HEK293 (cell line): ENCODE data around the gene TNFAIP2.

Experiments used
- CTCF ChIP-seq: fragments of 450-650 bp; formaldehyde crosslinking; IDR thresholded peaks from 2 replicates; pipeline ENCODE4 v1.5.1; 2016; ENCODE audit warnings: missing biosample characterization, missing genetic modification characterization
- MZF1 ChIP-seq: fragments of 450-650 bp; formaldehyde crosslinking; IDR thresholded peaks from 2 replicates; pipeline ENCODE4 v1.5.1; 2017; ENCODE audit warnings: missing biosample characterization, missing genetic modification characterization, borderline replicate concordance
- ZFP37 ChIP-seq: fragments of 450-650 bp; formaldehyde crosslinking; IDR thresholded peaks from 2 replicates; pipeline ENCODE4 v1.5.1; 2016; ENCODE audit warnings: missing biosample characterization, missing genetic modification characterization
- ZNF133 ChIP-seq: fragments of 450-650 bp; formaldehyde crosslinking; IDR thresholded peaks from 2 replicates; pipeline ENCODE4 v1.5.1; 2016; ENCODE audit warnings: missing biosample characterization, missing genetic modification characterization
- ZNF202 ChIP-seq: fragments of 450-650 bp; formaldehyde crosslinking; IDR thresholded peaks from 2 replicates; pipeline ENCODE4 v1.5.1; 2016; ENCODE audit warnings: missing biosample characterization, missing genetic modification characterization, borderline replicate concordance
- ZNF274 ChIP-seq, 2 experiments: fragments of 200-500 bp in 1 of 2; fragments of 450-650 bp in 1 of 2; sonication (Bioruptor generic) in 1 of 2; formaldehyde crosslinking in 1 of 2; IDR thresholded peaks; 2 replicates each; pipeline versions ENCODE4 v1.5.1 to v1.6.1; 2014 to 2016; ENCODE audit warnings: borderline replicate concordance in 1 of 2, inconsistent platforms in 1 of 2, low read length in 1 of 2, missing biosample characterization in 1 of 2, missing genetic modification characterization in 1 of 2
- ZNF302 ChIP-seq: fragments of 450-650 bp; formaldehyde crosslinking; IDR thresholded peaks from 2 replicates; pipeline ENCODE4 v1.5.1; 2016; ENCODE audit warnings: missing biosample characterization, missing genetic modification characterization, low read depth
- ZNF654 ChIP-seq: fragments of 450-650 bp; formaldehyde crosslinking; IDR thresholded peaks from 2 replicates; pipeline ENCODE4 v1.5.1; 2016; ENCODE audit warnings: low read depth, missing biosample characterization, missing genetic modification characterization

- TF ChIP-seq ZNF202 (no peak), CTCF (tag by site-specific recombination) (no peak), MZF1 (tag by site-specific recombination) (no peak), ZNF654 (tag by site-specific recombination) (no peak), ZNF274 (IDR thresholded peaks at IDR 0.05; ENCODE audit: low read length) (no peak), ZNF274 (tag by site-specific recombination; IDR thresholded peaks at IDR 0.05; ENCODE audit: borderline replicate concordance) (no peak), ZNF302 (no peak), ZNF133 (no peak), ZFP37 (tag by site-specific recombination) (no peak)
Measured at GRCh38 chr14:103149351-103150237, 26.3 kb downstream of the TNFAIP2 start.
